Measurements from ENCODE around the gene MIPOL1.
"Not testable (repeated sequence)": the region's sequence is repeated elsewhere in the genome, so short reads cannot be mapped to it uniquely, and the experiment has no call there.

MIPOL1 gene

GRCh38 chr14:37285220-37285619 is 87.5 kb downstream of the MIPOL1 start:
- DNase-seq (ENCODE audit: low read depth): no peak

DNA sequence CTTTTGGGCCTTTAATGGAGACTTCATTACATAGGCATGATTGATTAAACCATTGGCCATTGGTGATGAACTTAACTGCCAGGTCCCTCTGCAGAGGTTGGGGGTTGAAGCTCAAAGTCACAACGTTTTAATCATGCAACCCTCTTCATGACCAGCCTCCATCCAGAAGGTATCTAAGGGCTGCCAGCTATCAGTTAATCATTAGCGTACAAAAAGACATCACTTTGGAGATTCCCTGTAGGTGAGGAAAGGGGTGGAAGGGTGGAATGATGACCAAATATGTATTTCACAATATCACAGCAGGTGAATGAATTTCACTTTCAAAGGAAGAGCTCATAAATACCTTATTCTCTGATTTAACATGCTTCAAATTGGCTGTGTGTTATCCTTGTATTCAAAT is 92.0 kb downstream of the MIPOL1 start:
- DNase-seq (ENCODE audit: low read depth): no peak

- DNase-seq (ENCODE audit: low read depth): not testable (repeated sequence)
Measured at GRCh38 chr14:37295262-37295661, 97.5 kb downstream of the MIPOL1 start.

GRCh38 chr14:37311252-37311651 is 113.5 kb downstream of the MIPOL1 start:
- no peak for DNase-seq (ENCODE audit: low read depth)

GRCh38 chr14:37318938-37319337 is 121.2 kb downstream of the MIPOL1 start:
- no peak for DNase-seq (ENCODE audit: low read depth)

- no peak for DNase-seq (ENCODE audit: low read depth)
Measured at GRCh38 chr14:37320106-37320505, 122.4 kb downstream of the MIPOL1 start.

- no peak for DNase-seq (ENCODE audit: low read depth)
Measured at GRCh38 chr14:37325332-37325731, 127.6 kb downstream of the MIPOL1 start.

DNA sequence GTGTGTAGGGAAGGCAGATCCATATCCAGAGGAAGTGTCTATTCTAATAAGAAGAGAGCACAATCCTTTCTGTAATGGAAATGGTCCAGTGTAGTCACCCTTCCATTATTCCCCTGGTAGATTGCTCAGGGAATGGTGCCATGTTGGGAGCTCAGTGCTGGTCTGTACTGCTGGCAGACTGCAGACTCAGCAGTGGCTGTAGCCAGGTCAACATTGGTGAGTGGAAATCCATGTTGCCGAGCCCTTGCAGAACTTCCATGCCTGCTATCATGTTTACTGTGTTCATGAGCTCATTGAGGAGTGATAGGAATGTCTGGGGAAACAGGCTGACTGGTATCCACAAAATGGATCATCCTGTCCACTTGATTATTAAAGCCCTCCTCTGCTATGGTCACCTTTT is 128.7 kb downstream of the MIPOL1 start:
- no peak for DNase-seq (ENCODE audit: low read depth)

- not testable (repeated sequence) for DNase-seq (ENCODE audit: low read depth)
Measured at GRCh38 chr14:37327933-37328332, 130.2 kb downstream of the MIPOL1 start.

DNA sequence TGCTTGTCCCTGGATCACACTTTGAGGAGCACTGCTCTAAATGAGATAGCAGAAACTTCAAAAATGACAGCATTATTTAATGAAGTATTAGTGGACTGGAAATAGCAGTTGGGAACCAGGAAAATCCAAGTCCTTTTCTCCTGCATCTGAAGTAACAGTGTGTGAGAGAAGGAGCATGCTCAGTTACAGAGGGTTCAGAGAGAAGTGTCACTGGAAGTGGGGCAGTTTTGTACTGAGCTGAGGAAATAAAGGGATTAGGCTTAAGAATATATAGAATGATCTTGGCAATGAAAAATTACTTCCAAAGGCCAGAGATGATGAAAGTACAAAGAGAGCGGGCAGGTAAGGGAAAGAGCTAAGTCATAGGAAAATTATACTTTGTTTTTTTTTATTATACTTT is 130.9 kb downstream of the MIPOL1 start:
- no peak for DNase-seq (ENCODE audit: low read depth)

GRCh38 chr14:37329189-37330001 is 131.7 kb downstream of the MIPOL1 start:
- no peak for DNase-seq (ENCODE audit: low read depth)

DNA sequence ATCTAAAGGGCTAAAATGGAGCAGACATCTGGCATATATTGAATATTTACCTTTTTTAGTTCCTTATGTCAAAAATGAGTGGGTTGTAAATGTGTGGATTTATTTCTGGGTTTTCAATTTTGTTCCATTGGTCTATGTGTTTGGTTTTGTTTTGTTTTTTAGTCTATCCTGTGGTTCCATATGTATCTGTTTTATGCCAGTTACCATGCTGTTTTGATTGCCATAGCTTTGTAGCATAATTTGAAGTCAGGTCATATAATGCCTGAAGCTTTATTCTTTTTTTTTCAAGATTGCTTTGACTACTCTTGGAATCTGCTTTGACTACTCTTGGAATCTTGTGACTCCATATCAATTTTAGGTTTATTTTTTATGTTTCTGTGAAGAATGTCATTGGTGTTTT is 133.2 kb downstream of the MIPOL1 start:
- DNase-seq (ENCODE audit: low read depth): no peak

- DNase-seq (ENCODE audit: low read depth): no peak
Measured at GRCh38 chr14:37340353-37340752, 142.6 kb downstream of the MIPOL1 start.

DNA sequence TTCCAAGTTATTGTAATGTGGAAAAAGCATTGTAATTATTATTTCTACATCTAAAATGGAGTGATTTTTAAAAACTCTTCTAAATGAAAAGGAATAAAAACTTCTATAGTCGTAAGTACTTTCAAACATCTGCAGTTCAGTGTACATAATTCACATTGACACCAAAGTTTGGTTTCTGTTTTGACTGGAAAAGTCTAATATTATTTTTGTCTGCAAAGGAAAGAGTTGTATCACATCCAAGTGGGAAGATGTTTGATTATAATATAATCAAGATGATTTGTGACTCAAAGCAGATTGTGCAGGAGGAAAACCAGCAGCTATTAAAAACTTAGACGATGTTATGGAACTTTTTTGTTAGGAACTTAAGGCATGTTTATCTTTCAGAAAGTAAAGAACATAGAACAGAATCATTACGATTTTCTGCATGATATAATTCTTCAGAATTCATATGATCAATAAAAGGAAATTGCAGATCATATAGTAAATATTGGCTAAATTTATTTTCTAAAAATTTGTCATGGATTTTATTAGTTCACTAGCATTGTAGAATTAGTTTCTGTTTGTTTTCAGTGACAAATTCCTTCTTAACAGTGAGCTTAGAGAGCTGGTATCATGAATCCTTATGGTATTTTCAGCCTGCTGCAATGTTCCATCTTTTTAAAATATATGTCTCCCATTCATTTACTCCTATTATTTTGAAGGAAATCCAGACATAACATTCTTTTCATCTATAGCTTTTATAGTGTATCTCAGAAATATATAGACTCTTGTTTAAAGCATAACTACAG is 145.8 kb downstream of the MIPOL1 start:
- DNase-seq (ENCODE audit: low read depth): no peak

DNA sequence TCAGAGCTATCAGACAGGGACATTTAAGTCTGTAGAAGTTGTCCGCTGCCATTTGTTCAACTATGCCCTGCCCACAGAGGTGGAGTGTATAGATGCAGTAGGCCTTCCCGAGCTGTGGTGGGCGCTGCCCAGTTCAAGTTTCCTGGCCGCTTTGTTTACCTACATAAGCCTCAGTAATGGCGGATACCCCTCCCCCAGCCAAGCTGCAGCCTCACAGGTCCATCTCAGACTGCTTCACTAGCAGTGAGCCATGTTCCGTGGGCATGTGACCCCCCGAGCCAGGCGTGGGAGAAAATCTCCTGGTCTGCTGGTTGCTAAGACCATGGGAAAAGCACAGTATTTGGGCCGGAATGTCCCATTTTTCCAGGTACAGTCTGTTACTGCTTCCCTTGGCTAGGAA is 165.9 kb downstream of the MIPOL1 start:
- DNase-seq (ENCODE audit: low read depth): no peak

DNA sequence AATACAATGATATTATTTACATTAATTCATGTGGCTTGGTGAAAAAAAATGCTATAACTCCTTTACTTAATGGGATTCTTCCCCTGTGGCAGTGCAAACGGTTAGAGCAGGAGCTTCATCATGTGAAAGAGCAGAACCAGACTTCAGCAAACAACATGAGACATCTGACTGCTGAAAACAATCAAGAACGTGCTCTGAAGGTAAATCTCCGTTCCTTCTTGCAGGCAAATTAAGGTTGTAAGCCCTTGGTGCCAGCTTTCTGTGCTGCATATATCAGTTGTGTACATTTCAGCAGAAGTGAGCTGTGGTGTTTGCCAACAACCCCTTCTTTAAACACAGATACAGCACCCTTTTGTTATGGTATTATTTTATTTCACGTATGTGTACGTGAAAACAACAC is 171.7 kb downstream of the MIPOL1 start:
- DNase-seq (ENCODE audit: low read depth): no peak

- no peak for DNase-seq (ENCODE audit: low read depth)
Measured at GRCh38 chr14:37375566-37375965, 177.8 kb downstream of the MIPOL1 start.

DNA sequence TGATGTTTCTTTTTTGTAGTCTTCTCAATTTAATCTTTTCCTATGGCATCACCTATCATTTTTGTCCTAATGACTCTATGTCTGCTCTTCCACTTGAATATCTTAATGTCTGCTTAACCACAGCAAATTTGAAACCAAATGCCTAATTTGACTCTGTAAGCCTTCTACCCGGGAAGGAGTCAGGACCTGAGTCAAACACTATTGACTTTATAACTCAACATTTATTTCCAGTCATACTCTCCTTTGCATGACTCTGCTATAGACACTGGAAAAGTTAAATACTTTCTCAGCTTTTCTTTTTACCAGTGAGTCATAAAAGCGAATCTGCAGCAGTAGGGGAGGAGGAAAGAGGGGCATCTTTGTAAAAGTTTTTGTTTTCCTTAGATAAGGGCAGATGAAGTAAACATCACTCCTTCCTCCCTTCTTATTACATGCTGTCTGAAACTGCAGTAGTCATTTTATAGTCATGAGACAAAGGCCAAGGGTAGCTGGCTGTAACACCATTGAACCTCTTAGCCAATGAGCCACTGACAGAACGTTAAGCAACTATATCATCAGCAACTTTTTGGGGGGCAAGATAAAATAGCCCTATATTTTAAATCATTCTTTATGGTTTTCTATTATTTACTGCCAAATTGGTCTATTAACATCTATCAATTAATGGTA is 179.3 kb downstream of the MIPOL1 start:
- no peak for DNase-seq (ENCODE audit: low read depth)

- no peak for DNase-seq (ENCODE audit: low read depth)
Measured at GRCh38 chr14:37384870-37385596, 187.3 kb downstream of the MIPOL1 start.

DNA sequence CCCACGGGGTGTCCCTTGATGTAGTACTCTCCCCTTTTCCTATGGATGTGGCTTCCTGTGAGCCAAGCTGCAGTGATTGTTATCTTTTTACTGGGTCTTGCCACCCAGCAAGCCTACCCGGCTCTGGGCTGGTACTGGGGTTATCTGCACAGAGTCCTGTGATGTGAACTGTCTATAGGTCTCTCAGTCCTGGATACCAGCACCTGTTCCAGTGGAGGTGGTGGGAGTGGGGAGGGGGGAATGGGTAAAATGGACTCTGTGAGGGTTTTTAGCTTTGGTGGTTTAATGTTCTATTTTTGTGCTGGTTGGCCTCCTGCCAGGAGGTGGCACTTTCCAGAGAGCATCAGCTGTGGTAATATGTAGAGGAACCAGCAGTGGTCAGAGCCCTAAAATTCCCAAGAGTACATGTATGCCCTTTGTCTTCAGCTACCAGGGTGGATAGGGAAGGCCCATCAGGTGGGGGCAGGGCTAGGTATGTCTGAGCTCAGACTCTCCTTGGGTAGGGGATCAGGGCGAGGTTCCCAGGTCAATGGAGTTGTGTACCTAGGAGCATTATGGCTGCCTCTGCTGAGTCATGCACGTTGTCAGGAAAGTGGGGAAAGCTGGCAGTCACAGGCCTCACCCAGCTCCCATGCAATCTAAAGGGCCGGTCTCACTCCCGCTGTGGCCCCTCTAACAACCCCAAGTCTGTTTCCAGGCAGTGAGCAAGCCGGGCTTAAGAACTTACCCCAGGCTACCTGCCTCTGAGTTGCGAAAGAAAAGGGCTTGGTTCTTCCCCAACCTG is 199.6 kb downstream of the MIPOL1 start:
- DNase-seq (ENCODE audit: low read depth): not testable (repeated sequence)

DNA sequence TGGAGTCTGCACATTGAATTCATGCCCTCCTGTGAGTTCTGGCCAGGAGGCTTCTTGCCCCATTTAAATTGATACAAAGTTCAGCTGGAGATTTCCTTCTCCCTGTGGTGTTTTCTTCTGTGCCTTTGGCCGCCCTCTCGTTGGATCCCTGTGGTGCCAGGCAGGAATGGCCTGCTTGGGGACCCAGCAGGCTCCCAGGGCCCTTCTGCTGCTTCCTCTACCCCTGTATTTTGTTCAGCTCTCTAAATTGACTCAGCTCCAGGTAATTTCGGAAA is 200.1 kb downstream of the MIPOL1 start:
- DNase-seq (ENCODE audit: low read depth): no peak

DNA sequence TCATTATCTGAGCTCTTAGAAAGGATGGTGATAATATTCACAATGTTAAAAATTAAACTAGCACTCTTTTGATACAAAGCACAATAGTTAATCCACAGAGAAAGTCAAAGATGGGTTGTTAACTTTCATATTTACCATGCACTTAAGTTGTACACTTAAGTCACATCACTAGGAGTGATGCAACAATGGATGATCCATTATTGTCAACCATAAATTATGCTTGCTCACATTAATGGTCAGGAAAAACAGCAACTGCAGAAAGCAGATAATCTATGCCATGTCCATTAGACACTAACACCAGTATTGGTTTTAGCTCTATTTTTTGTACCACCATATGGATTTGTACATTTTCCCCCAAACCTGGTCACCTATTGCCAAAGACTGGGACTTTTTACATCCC is 201.8 kb downstream of the MIPOL1 start:
- no peak for DNase-seq (ENCODE audit: low read depth)

All from EH (cell line).